Thyroid gland (tissue), 4 donors: Measurements from ENCODE around the gene ZC3H7A.

Experiments used
- CTCF ChIP-seq, 6 experiments: fragments of 200-600 bp in 3 of 6; fragments of 450-650 bp in 3 of 6; sonication (generic) in 3 of 6; IDR thresholded peaks; one replicate each; pipeline ENCODE4 v1.5.1; 2016 to 2019; ENCODE audit warnings: antibody characterized with exemption in 6 of 6, mild to moderate bottlenecking in 2 of 6, inconsistent platforms in 1 of 6, moderate library complexity in 1 of 6
- POLR2A ChIP-seq, 2 donors: fragments of 450-650 bp; IDR thresholded peaks; one replicate each; pipeline ENCODE4 v1.6.1; 2017; ENCODE audit warnings: antibody characterized with exemption in 2 of 2, mild to moderate bottlenecking in 2 of 2, moderate library complexity in 1 of 2

GRCh38 chr16:11725457-11725856 lies 71.6 kb downstream of the ZC3H7A start:
- TF ChIP-seq CTCF (IDR thresholded peaks at IDR 0.05) (no peak), POLR2A (IDR thresholded peaks at IDR 0.05) (peak in 1 of 2 donors; percentile 42)
